Adrenal gland (tissue), 5 donors: ENCODE data around the gene UCP2.

Experiments
- CTCF ChIP-seq, 6 experiments: fragments of 450-650 bp in 4 of 6; fragments of 200-600 bp in 2 of 6; sonication (generic) in 1 of 6; IDR thresholded peaks; 1 replicate in 5 of 6; 2 replicates in 1 of 6; pipeline versions ENCODE4 v1.5.1 to v1.8.0; 2016 to 2021; ENCODE audit warnings: antibody characterized with exemption in 6 of 6, mild to moderate bottlenecking in 2 of 6, moderate library complexity in 1 of 6
- POLR2A ChIP-seq, 2 donors: fragments of 450-650 bp; IDR thresholded peaks; one replicate each; pipeline ENCODE4 v1.6.1; 2017; ENCODE audit warnings: antibody characterized with exemption in 2 of 2, mild to moderate bottlenecking in 2 of 2, moderate library complexity in 1 of 2
- donor health status: DM: no; HTN: no; CAD: no.

- no peak for TF ChIP-seq CTCF (IDR thresholded peaks at IDR 0.05)
- no peak for TF ChIP-seq POLR2A (IDR thresholded peaks at IDR 0.05)
Measured at GRCh38 chr11:73944085-73944484, 38.6 kb downstream of the UCP2 start.
